Stimulated activated CD4-positive, alpha-beta T cell treated with anti-CD3 and anti-CD28 coated beads, Interleukin-15, amount 100 ng/mL, for 1 hour (primary cell): ENCODE measurements around the gene BMPR1B.

Experiments used
- DNase-seq, 2 donors: peaks; one replicate each; pipeline ENCODE4 v3.0.0-alpha.2; 2020; ENCODE audit warnings: low read depth in 1 of 2, low spot score in 1 of 2

BMPR1B gene

GRCh38 chr4:95084584-95084983, 326.8 kb downstream of the BMPR1B start:
- DNase-seq, result no peak

- no peak for DNase-seq
Observed at GRCh38 chr4:95085124-95085833, 327.5 kb downstream of the BMPR1B start.

GRCh38 chr4:95086551-95086950, 328.8 kb downstream of the BMPR1B start:
- no peak for DNase-seq

- no peak for DNase-seq
Observed at GRCh38 chr4:95087657-95088455, 330.1 kb downstream of the BMPR1B start.

- DNase-seq, result no peak
Observed at GRCh38 chr4:95091272-95091671, 333.5 kb downstream of the BMPR1B start.

GRCh38 chr4:95092766-95093165, 335.0 kb downstream of the BMPR1B start:
- DNase-seq, result no peak

GRCh38 chr4:95093460-95093859, 335.7 kb downstream of the BMPR1B start:
- no peak for DNase-seq

- no peak for DNase-seq
Observed at GRCh38 chr4:95093936-95094929, 336.5 kb downstream of the BMPR1B start.

GRCh38 chr4:95095348-95095974, 337.7 kb downstream of the BMPR1B start:
- DNase-seq, result no peak

- no peak for DNase-seq
Observed at GRCh38 chr4:95102162-95102790, 344.5 kb downstream of the BMPR1B start.

GRCh38 chr4:95105112-95105511, 347.4 kb downstream of the BMPR1B start:
- DNase-seq, result no peak

GRCh38 chr4:95105983-95106382, 348.2 kb downstream of the BMPR1B start:
- DNase-seq, result no peak

GRCh38 chr4:95106408-95106928, 348.7 kb downstream of the BMPR1B start:
- DNase-seq, result no peak

- DNase-seq, result no peak
Observed at GRCh38 chr4:95107004-95107403, 349.2 kb downstream of the BMPR1B start.

GRCh38 chr4:95107635-95108034, 349.9 kb downstream of the BMPR1B start:
- no peak for DNase-seq

GRCh38 chr4:95108883-95109421, 351.2 kb downstream of the BMPR1B start:
- DNase-seq, result no peak

- no peak for DNase-seq
Observed at GRCh38 chr4:95114521-95114920, 356.8 kb downstream of the BMPR1B start.

- no peak for DNase-seq
Observed at GRCh38 chr4:95118497-95118896, 360.7 kb downstream of the BMPR1B start.

GRCh38 chr4:95120456-95120855, 362.7 kb downstream of the BMPR1B start:
- DNase-seq, result no peak

- no peak for DNase-seq
Observed at GRCh38 chr4:95122001-95122400, 364.2 kb downstream of the BMPR1B start.
